ENCODE results near the gene CPN2. TPM values are rescaled to one million over a fixed set of nuclear protein-coding genes. Genes with fewer than 3 reads are reported as not detected.

The CPN2 gene
- total and polyA plus RNA-seq, 2 of the 8 experiments (the other 6 are each of a cell fraction or from before 2014, with no cell fraction given), result 0.03 TPM; not detected in 1

GRCh38 chr3:194387276-194387675 is 36.1 kb upstream of the CPN2 start (continued):
- TF ChIP-seq NANOG (IDR thresholded peaks at IDR 0.05; ENCODE audit: insufficient read depth, low read depth, low read length, poor library complexity, severe bottlenecking), result no peak
- TF ChIP-seq RXRA (IDR thresholded peaks at IDR 0.05; ENCODE audit: insufficient read depth, low read depth, low read length), result no peak
- TF ChIP-seq TAF7 (optimal IDR thresholded peaks at IDR 0.05; ENCODE audit: borderline replicate concordance, low read depth, low read length), result no peak

Measured in H1 (cell line).